Stomach (tissue), 4 donors: ENCODE results near the gene PLXNA1.

Source experiments
- EP300 ChIP-seq: sonication (generic); formaldehyde crosslinking; IDR thresholded peaks from one replicate; pipeline ENCODE4 v1.6.1; 2017; ENCODE audit warnings: antibody characterized with exemption
- POLR2A ChIP-seq, 4 donors: fragments of 450-650 bp; IDR thresholded peaks; one replicate each; pipeline ENCODE4 v1.6.1; 2016; ENCODE audit warnings: antibody characterized with exemption in 4 of 4, control low read depth in 2 of 4, mild to moderate bottlenecking in 1 of 4, moderate library complexity in 1 of 4
- POLR2AphosphoS5 ChIP-seq, 3 donors: sonication (generic); formaldehyde crosslinking; IDR thresholded peaks; one replicate each; pipeline ENCODE4 v1.6.1; 2016; ENCODE audit warnings: antibody characterized with exemption in 3 of 3
- TF ChIP-seq, protein P1 (sequence below), 7 experiments: fragments of 450-650 bp in 4 of 7; fragments of 200-600 bp in 3 of 7; sonication (generic) in 3 of 7; IDR thresholded peaks; one replicate each; pipeline ENCODE4 v1.5.1; 2016 to 2019; ENCODE audit warnings: antibody characterized with exemption in 7 of 7, control low read depth in 2 of 7, mild to moderate bottlenecking in 1 of 7

- TF ChIP-seq, protein P1, sequence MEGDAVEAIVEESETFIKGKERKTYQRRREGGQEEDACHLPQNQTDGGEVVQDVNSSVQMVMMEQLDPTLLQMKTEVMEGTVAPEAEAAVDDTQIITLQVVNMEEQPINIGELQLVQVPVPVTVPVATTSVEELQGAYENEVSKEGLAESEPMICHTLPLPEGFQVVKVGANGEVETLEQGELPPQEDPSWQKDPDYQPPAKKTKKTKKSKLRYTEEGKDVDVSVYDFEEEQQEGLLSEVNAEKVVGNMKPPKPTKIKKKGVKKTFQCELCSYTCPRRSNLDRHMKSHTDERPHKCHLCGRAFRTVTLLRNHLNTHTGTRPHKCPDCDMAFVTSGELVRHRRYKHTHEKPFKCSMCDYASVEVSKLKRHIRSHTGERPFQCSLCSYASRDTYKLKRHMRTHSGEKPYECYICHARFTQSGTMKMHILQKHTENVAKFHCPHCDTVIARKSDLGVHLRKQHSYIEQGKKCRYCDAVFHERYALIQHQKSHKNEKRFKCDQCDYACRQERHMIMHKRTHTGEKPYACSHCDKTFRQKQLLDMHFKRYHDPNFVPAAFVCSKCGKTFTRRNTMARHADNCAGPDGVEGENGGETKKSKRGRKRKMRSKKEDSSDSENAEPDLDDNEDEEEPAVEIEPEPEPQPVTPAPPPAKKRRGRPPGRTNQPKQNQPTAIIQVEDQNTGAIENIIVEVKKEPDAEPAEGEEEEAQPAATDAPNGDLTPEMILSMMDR (IDR thresholded peaks at IDR 0.05): no peak
- no peak for TF ChIP-seq POLR2AphosphoS5 (IDR thresholded peaks at IDR 0.05)
- no peak for TF ChIP-seq POLR2A (IDR thresholded peaks at IDR 0.05)
- TF ChIP-seq EP300: no peak
Measured at GRCh38 chr3:126960604-126960995, 22.3 kb upstream of the PLXNA1 start.
